B cell (primary cell): ENCODE results near the gene NVL. TPM values are rescaled to one million over a fixed set of nuclear protein-coding genes. Genes with fewer than 3 reads are reported as not detected.

Experiments
- ATAC-seq: fragments of 200-7000 bp; cut with Tn5 transposase; one replicate; pipeline ENCODE4 v1.10.0; 2021; ENCODE audit warnings: low read depth, mild to moderate bottlenecking, moderate number of reproducible peaks, moderate library complexity
- CTCF ChIA-PET: fragments of 350-600 bp; sonication (Branson Sonifier 250); formaldehyde crosslinking; loops from one replicate; lab custom pipeline; 2021; ENCODE audit warnings: antibody characterized with exemption, inconsistent platforms; lab: Charles Lee
- POLR2A ChIA-PET: fragments of 350-600 bp; sonication (Branson Sonifier 250); formaldehyde crosslinking; loops from one replicate; lab custom pipeline; 2021; ENCODE audit warnings: antibody characterized with exemption; lab: Charles Lee
- DNase-seq: peaks from one replicate; pipeline ENCODE4 v3.0.0; 2013
- H2AFZ ChIP-seq: 2 replicates; pipeline ENCODE4 v1.6.1; 2012; ENCODE audit warnings: mild to moderate bottlenecking, low read depth, low read length; ENCODE audit not compliant: insufficient read depth, poor library complexity, severe bottlenecking
- H3K27ac ChIP-seq, 2 donors: 1 replicate in 1 of 2; 2 replicates in 1 of 2; pipeline ENCODE4 v1.5.1; 2012 to 2013; ENCODE audit warnings: low read length in 2 of 2, mild to moderate bottlenecking in 2 of 2, moderate library complexity in 1 of 2
- H3K27me3 ChIP-seq, 4 experiments: fragments of 200-600 bp in 1 of 4; sonication (generic) in 1 of 4; replicated peaks in 1 of 4; 1 replicate in 2 of 4; 2 replicates in 2 of 4; pipeline versions ENCODE4 v1.6.1 to v1.7.0; 2013 to 2016; ENCODE audit warnings: low read length in 3 of 4, mild to moderate bottlenecking in 2 of 4, mixed read lengths in 1 of 4, moderate library complexity in 1 of 4; ENCODE audit not compliant: insufficient read depth in 4 of 4, control insufficient read depth in 3 of 4; ENCODE audit errors: control extremely low read depth in 1 of 4
- H3K36me3 ChIP-seq, 2 experiments: replicated peaks in 1 of 2; 1 replicate in 1 of 2; 2 replicates in 1 of 2; pipeline versions ENCODE4 v1.6.1 to v1.7.1; 2013; ENCODE audit warnings: low read length in 1 of 2; ENCODE audit not compliant: insufficient read depth in 2 of 2, control insufficient read depth in 1 of 2; ENCODE audit errors: control extremely low read depth in 1 of 2, extremely low read depth in 1 of 2
- H3K4me1 ChIP-seq, 2 donors: fragments of 200-600 bp in 1 of 2; sonication (generic) in 1 of 2; 1 replicate in 1 of 2; 2 replicates in 1 of 2; pipeline versions ENCODE4 v1.5.1 to v1.6.1; 2013 to 2017; ENCODE audit warnings: low read length in 2 of 2; ENCODE audit not compliant: control insufficient read depth in 2 of 2, insufficient read depth in 2 of 2
- H3K4me2 ChIP-seq: replicated peaks from 2 replicates; pipeline ENCODE3; 2012; ENCODE audit warnings: mild to moderate bottlenecking, low read depth, low read length; ENCODE audit not compliant: poor library complexity, severe bottlenecking
- H3K4me3 ChIP-seq, 5 experiments: fragments of 200-600 bp in 1 of 5; sonication (generic) in 1 of 5; 1 replicate in 3 of 5; 2 replicates in 2 of 5; pipeline versions ENCODE4 v1.5.1 to v1.7.0; 2011 to 2016; ENCODE audit warnings: low read length in 4 of 5, mild to moderate bottlenecking in 4 of 5, low read depth in 2 of 5, control low read depth in 1 of 5, moderate library complexity in 1 of 5; ENCODE audit not compliant: insufficient read depth in 1 of 5; ENCODE audit errors: control extremely low read depth in 1 of 5, extremely low read depth in 1 of 5
- H3K79me2 ChIP-seq: fragments of 200-600 bp; sonication (generic); one replicate; pipeline ENCODE4 v1.6.0; 2016; ENCODE audit warnings: low read length; ENCODE audit not compliant: control insufficient read depth, insufficient read depth
- H3K9ac ChIP-seq: fragments of 200-600 bp; sonication (generic); 2 replicates; pipeline ENCODE4 v1.6.1; 2017; ENCODE audit warnings: mild to moderate bottlenecking, low read length, moderate library complexity
- H3K9me3 ChIP-seq, 3 donors: one replicate each; pipeline versions ENCODE4 v1.6.1 to v1.7.1; 2013; ENCODE audit warnings: low read length in 2 of 3; ENCODE audit not compliant: control insufficient read depth in 2 of 3, insufficient read depth in 1 of 3; ENCODE audit errors: control extremely low read depth in 1 of 3
- H4K20me1 ChIP-seq: 2 replicates; pipeline ENCODE4 v1.6.0; 2012; ENCODE audit warnings: mild to moderate bottlenecking, low read length; ENCODE audit not compliant: insufficient read depth, control insufficient read depth, poor library complexity, severe bottlenecking
- H3K27ac Mint-ChIP-seq: one replicate; pipeline ENCODE4 v1.8.0; 2021; ENCODE audit warnings: mixed read lengths
- H3K27me3 Mint-ChIP-seq: one replicate; pipeline ENCODE4 v1.8.0; 2021; ENCODE audit warnings: mixed read lengths
- H3K4me1 Mint-ChIP-seq: one replicate; pipeline ENCODE4 v1.8.0; 2021; ENCODE audit warnings: mixed read lengths
- H3K4me3 Mint-ChIP-seq: one replicate; pipeline ENCODE4 v1.8.0; 2021; ENCODE audit warnings: mixed read lengths
- H3K9me3 Mint-ChIP-seq: one replicate; pipeline ENCODE4 v1.8.0; 2022; ENCODE audit warnings: mixed read lengths; ENCODE audit not compliant: insufficient read depth
- EZH2 ChIP-seq: IDR thresholded peaks from 2 replicates; pipeline ENCODE4 v1.6.1; 2012; ENCODE audit warnings: borderline replicate concordance, low read depth, mild to moderate bottlenecking, moderate library complexity, low read length; ENCODE audit not compliant: insufficient read depth, poor library complexity, severe bottlenecking
- WGBS: methylation state at CpG from one replicate; pipeline ENCODE4 v1.1.5; 2013; ENCODE audit warnings: missing lambda C conversion rate; ENCODE audit not compliant: insufficient coverage; 5-methylcytosine and 5-hydroxymethylcytosine counted together
- intact Hi-C: fragments of 100-400 bp; cut with micrococcal nuclease; formaldehyde crosslinking; loops from one replicate; pipeline ENCODE4 v1.10.0; 2022
- polyA plus RNA-seq: library from polyadenylated mRNA; depleted of rRNA; stranded (reverse); fragments of >200 nt; gene quantifications from 2 replicates; pipeline ENCODE4 v1.2.3, GENCODE V29; 2012
- total RNA-seq, 2 donors: library from RNA; stranded (reverse); fragments of 120-200 nt in 1 of 2; gene quantifications; 1 replicate in 1 of 2; 2 replicates in 1 of 2; pipeline versions ENCODE4 v1.2.3 to v1.2.4, GENCODE V29; 2013 to 2022
- TF ChIP-seq, protein P1 (sequence below): fragments of 200-600 bp; IDR thresholded peaks from one replicate; pipeline ENCODE4 v1.8.0; 2022; ENCODE audit warnings: antibody characterized with exemption, mild to moderate bottlenecking

Gene NVL
- total and polyA plus RNA-seq, 2 donors (not counting 1 experiment from before 2014, with no cell fraction given): 28.1 to 45.5 TPM

DNA sequence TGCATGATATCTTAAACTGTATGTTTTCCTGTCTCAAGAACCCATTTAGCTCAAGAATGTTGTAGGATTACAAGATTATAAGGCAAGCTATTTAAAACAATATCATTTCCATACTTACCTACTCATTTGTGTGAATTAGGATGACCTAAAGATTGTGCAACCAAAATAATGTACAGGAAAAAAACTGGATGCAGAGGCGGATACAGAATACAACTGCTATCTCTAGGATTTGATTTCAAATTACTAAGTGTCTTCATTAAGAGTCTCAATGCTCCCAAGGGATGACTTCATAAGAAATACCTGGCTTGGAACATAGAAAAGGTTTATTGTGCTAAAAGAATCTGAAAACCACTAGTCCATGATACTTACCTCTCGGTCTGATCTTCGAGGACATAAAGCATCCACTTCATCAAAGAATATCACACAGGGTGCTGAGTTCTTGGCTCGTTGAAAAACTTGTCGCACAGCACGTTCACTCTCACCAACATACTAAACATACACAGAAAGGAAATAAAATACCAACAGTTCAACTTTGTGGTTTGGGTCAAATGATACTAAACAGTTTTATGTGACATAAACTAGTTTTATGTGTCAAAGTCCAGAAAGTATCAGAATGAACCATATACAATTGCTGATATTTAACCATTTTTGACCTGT is 54.9 kb downstream of the NVL start:
- H3K4me2 ChIP-seq: no peak overlapping the region
- H2AFZ ChIP-seq: no peak overlapping the region
- WGBS: 100% methylated on average over 2 of the region's 6 CpGs
- no peak overlapping the region for H3K9ac ChIP-seq
- H3K4me1 Mint-ChIP-seq: no peaks in the 10 kb centered on the region
- intact Hi-C loops: loop anchor here (5.0 kb wide), 1 partner anchor 93 kb away; the partner anchor contains the start of gene DEGS1
- DNase-seq (no peak), ATAC-seq (no peak)
- no peak overlapping the region for H3K27ac ChIP-seq
- H3K9me3 Mint-ChIP-seq: no peaks in the 10 kb centered on the region
- H3K36me3 ChIP-seq: peaks cover 10 to 14% of the 10 kb centered on the region in 2 experiments
- ChIA-PET CTCF (no interaction called here), POLR2A (no interaction called here)
- no peaks in the 10 kb centered on the region for H3K4me1 ChIP-seq
- TF ChIP-seq, protein P1, sequence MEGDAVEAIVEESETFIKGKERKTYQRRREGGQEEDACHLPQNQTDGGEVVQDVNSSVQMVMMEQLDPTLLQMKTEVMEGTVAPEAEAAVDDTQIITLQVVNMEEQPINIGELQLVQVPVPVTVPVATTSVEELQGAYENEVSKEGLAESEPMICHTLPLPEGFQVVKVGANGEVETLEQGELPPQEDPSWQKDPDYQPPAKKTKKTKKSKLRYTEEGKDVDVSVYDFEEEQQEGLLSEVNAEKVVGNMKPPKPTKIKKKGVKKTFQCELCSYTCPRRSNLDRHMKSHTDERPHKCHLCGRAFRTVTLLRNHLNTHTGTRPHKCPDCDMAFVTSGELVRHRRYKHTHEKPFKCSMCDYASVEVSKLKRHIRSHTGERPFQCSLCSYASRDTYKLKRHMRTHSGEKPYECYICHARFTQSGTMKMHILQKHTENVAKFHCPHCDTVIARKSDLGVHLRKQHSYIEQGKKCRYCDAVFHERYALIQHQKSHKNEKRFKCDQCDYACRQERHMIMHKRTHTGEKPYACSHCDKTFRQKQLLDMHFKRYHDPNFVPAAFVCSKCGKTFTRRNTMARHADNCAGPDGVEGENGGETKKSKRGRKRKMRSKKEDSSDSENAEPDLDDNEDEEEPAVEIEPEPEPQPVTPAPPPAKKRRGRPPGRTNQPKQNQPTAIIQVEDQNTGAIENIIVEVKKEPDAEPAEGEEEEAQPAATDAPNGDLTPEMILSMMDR: no peak
- TF ChIP-seq EZH2: no peak
- no peak overlapping the region for H3K27ac Mint-ChIP-seq
- H3K27me3 ChIP-seq: no peaks in the 10 kb centered on the region
- no peak overlapping the region for H3K4me3 Mint-ChIP-seq
- no peaks in the 10 kb centered on the region for H3K27me3 Mint-ChIP-seq
- no peaks in the 10 kb centered on the region for H3K79me2 ChIP-seq
- H3K4me3 ChIP-seq: no peak overlapping the region
- H4K20me1 ChIP-seq: no peaks in the 10 kb centered on the region
- no peaks in the 10 kb centered on the region for H3K9me3 ChIP-seq

DNA sequence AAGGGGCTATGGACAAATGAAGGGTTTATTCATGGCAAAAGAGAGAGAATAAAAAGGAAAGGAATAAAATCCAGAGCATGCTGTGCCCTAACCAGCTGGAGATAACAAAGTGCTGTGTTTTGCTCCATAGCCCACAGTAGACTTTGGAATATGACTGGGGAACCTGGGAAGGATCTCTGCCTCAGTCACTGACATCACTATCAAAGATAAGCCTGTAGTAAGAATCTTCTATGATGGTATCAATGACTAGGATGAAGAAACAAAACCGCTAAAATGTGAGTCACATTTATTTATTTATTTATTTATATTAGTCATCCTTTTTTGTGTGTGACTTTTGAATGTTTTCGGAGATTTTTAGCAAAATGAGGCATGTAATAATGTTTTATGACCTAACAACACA is 56.3 kb downstream of the NVL start:
- Histone ChIP-seq H2AFZ (no peak overlapping the region), H3K79me2 (no peaks in the 10 kb centered on the region), H3K4me1 (no peaks in the 10 kb centered on the region), H3K4me3 (no peak overlapping the region), H3K9ac (no peak overlapping the region), H3K4me2 (no peak overlapping the region), H3K27me3 (no peaks in the 10 kb centered on the region), H3K36me3 (peaks cover 6 to 14% of the 10 kb centered on the region in 2 experiments), H3K27ac (no peak overlapping the region), H3K9me3 (no peaks in the 10 kb centered on the region), H4K20me1 (no peaks in the 10 kb centered on the region)
- ChIA-PET CTCF (no interaction called here), POLR2A (no interaction called here)
- ATAC-seq (no peak), DNase-seq (no peak)
- Mint-ChIP-seq H3K4me1 (no peaks in the 10 kb centered on the region), H3K27ac (no peak overlapping the region), H3K9me3 (no peaks in the 10 kb centered on the region), H3K27me3 (no peaks in the 10 kb centered on the region), H3K4me3 (no peak overlapping the region)
- WGBS: no CpG with 5 or more reads among the region's 2 CpGs
- no peak for TF ChIP-seq EZH2
- TF ChIP-seq, protein P1: no peak
- intact Hi-C loops: no loop called here
